Stimulated activated CD4-positive, alpha-beta T cell treated with anti-CD3 and anti-CD28 coated beads, Interleukin-4, amount 100 ng/mL, for 24 hours (primary cell): ENCODE data around the gene ZDHHC18.
"Not testable (repeated sequence)": the region's sequence is repeated elsewhere in the genome, so short reads cannot be mapped to it uniquely, and the experiment has no call there.

ENCODE experiments used
- DNase-seq: peaks from one replicate; pipeline ENCODE4 v3.0.0-alpha.2; 2020

ZDHHC18 gene

GRCh38 chr1:26858891-26859640, 32.6 kb downstream of the ZDHHC18 start:
- no peak for DNase-seq

- DNase-seq, result no peak
These were observed 34.8 kb downstream of the ZDHHC18 start for GRCh38 chr1:26861286-26861701.

GRCh38 chr1:26861889-26862378, 35.4 kb downstream of the ZDHHC18 start:
- no peak for DNase-seq

- DNase-seq, result peak; percentile 42
These were observed 36.5 kb downstream of the ZDHHC18 start, which contains the start of gene SFN for GRCh38 chr1:26862781-26863684. Gene SFN, plus strand, starts transcription at chr1:26863149. Its CDS starts 64 bp downstream, at chr1:26863213.

GRCh38 chr1:26863685-26864077, 37.2 kb downstream of the ZDHHC18 start:
- DNase-seq, result no peak

- peak; percentile 94 for DNase-seq
These were observed 38.4 kb downstream of the ZDHHC18 start for GRCh38 chr1:26864610-26865480.

- DNase-seq, result not testable (repeated sequence)
These were observed 46.6 kb downstream of the ZDHHC18 start for GRCh38 chr1:26873097-26873496.

GRCh38 chr1:26874896-26875295, 48.4 kb downstream of the ZDHHC18 start:
- no peak for DNase-seq

- no peak for DNase-seq
These were observed 50.8 kb downstream of the ZDHHC18 start for GRCh38 chr1:26877326-26877725.

- DNase-seq, result no peak
These were observed 53.3 kb downstream of the ZDHHC18 start for GRCh38 chr1:26879793-26880192.

GRCh38 chr1:26881611-26882010, 55.1 kb downstream of the ZDHHC18 start:
- DNase-seq, result not testable (repeated sequence)

DNA sequence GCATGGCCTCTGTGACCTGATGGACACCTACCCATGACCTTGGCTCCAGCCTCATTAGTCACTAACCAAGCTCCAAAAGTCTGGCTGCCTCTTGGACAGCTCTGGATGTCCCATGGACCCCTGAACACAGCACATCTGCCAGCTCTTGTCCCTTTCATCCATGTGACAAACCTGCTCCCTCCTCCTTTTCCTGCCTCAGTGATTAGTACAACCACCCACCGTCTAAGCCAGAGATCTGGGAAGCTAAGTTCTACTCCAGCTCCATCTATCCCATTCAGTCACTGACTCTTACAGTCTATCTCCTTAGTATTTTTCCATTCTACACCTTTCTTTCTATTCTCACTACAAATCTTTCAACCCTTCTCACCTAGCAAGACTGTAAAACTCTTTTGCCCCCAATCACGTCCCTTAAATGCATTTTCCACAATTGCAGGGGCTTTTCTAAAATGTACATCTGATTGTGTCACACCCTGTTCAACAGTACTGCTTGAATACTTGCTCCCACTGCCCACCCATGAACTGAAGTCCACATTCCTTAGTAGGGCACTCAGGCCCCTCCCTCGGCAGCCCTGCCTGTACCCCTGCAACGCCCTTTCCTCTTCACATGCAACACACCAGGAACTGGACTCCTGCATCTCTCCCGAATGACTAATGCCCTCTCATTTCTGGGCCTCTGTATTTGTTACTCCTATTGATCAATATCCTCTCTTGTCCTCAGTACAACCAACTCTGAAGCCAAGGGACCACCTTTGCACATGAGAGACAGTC, 56.4 kb downstream of the ZDHHC18 start:
- no peak for DNase-seq

DNA sequence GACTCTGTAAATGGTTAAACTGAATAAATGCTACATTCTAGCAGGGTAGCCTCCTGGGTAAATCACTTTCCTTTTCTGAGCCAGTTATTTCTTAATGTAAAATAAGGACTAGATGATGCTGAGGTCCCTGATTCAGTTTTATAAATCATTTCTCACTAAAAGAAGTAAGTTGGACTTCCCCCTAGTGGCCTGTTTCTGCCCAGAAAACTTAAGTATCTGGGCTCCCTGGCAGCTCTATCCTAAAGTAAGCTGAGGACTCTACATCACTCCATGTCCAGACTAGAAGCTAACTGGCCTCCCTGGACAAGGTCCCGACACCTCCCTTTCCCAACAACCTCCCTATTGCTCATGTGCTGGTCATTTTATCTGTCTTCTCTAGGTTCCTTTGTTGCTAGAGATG, 60.6 kb downstream of the ZDHHC18 start:
- no peak for DNase-seq

DNA sequence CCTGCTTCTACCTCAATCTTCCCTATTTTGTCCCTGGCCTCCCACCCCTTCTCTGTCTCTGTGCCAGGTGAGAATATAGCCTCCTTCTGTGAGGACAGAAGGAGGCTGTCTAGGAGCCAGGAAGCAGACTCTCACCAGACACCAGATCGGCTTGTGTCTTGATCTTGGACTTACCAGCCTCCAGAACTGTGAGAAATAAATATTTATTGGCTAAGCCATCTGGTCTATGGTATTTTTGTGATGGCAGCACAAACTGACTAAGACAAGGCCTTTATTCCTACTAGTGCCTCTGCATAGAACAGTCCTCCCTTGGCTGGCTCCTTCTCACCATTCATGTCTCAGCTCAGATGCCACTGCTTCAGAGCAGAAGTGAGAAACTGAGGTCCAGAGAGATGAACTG, 61.7 kb downstream of the ZDHHC18 start:
- DNase-seq, result no peak

- DNase-seq, result peak; percentile 81
These were observed 63.3 kb downstream of the ZDHHC18 start, which contains the start of gene GPN2 for GRCh38 chr1:26889551-26890466. Gene GPN2, minus strand, starts transcription at chr1:26890283. Its CDS starts 187 bp downstream, at chr1:26890096.

- no peak for DNase-seq
These were observed 63.9 kb downstream of the ZDHHC18 start for GRCh38 chr1:26890467-26890796.

- no peak for DNase-seq
These were observed 67.8 kb downstream of the ZDHHC18 start for GRCh38 chr1:26894263-26894662.

DNA sequence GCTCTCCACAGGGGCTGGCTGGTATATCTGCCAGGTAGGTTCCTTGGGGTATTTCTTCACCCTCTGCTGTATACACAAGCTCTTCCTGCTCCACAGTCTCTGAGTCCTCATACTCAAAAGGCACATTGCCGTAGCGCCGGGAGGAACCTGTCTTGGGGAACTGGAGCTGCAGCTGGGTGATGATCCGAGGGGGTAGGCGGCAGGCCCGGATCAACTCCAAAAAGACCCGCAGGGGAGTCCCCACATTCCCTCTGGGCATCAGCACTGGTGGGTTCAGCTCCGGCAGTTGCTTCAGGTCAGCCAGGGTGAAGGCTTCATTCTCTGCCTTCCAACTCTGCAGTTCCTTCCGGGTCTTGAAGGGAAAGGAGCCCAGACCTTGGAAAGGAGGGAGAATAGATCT, 70.9 kb downstream of the ZDHHC18 start:
- no peak for DNase-seq

DNA sequence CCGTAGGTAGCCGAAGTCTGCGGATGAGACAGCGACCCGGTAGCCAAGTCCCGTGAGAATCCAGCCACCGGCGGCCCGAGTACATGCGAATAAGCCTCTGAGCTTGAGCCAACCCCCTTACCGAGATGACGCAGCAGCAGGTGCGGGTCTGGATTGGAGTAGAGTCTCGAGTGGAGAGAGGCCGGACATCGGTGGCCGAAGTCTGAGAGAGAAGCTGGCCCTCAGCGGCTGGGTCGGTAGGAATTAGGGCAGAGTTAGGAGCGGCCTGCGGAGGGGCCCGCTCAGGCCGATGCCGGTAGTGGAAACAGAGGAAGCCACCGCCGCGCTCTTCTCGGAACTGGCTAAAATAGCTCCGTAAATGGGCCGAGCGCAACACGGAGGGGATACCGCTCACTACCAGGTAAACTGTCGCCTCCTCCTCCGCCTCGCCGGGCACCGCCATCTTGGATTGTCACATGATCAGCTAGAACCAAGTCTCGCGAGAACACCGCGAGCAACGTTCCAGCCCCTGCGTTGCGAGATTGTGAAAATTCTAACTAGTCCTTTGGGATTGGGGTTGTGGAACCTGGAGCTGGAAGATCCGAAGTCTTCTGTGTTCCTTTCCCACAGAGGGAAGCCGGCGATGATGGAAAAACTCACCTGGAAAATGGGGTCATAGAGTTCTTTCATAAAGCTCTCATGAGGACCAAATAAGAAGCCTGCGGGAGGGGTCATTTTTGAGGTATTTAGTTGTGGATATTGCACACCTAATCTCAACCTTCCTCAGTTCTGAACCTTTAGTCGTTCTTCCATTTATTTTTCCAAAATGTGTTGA, 73.7 kb downstream of the ZDHHC18 start, which contains the start of gene GPATCH3:
GPATCH3 (minus strand) TSS at position 467 of the 814 bp plus-strand sequence; CDS start at position 442, 25 bp downstream.
- DNase-seq, result peak; percentile 91
